HG03378 (cell line): ENCODE measurements around the gene TMEM232.
"Not testable (repeated sequence)": the region's sequence is repeated elsewhere in the genome, so short reads cannot be mapped to it uniquely, and the experiment has no call there.

ENCODE experiments used
- ATAC-seq: cut with Tn5 transposase; IDR thresholded peaks from one replicate; pipeline ENCODE4 v1.9.1; 2021; ENCODE audit warnings: mild to moderate bottlenecking, moderate library complexity; ENCODE audit not compliant: unreplicated experiment

Gene TMEM232

DNA sequence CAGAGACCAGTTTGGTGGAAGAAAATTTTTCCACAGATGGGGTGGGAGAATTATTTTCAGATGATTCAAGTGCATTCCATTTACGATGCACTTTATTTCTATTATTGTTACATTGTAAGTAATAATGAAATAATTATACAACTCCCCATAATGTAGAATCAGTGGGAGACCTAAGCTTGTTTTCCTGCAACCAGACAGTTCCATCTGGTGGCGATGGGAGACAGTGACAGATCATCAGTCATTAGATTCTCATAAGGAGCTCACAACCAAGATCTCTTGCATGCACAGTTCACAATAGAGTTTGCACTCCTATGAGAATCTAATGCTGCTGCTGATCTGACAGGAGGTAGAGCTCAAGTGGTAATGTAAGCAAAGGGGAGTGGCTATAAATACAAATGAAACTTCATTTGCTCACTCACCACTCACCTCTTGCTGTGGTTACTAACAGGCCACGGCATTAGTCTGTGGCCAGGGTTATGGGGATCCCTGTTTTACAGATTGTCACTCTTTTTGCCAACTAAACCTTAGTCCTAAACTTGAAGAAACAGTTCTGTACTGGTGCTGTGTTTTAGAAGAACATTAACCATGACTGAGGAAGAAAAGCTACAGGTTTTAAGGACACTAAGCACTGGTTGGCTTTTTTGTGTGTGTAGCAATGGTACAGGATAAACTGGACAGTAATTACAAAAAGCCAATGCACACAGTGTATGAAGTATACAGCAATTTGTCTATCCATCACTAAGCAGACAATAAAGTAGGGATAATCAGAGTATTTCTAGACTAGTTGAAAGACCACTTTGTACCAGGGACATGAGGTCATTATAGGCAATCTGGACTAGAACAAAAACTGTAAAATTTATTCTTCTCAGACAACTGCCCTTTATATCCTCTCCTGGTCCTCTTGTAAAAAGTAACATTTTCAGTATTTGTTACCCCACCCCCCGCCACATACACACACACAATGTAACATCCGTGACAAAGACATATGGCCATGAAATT lies 9.9 kb downstream of the TMEM232 start:
- ATAC-seq, result peak; percentile 98

DNA sequence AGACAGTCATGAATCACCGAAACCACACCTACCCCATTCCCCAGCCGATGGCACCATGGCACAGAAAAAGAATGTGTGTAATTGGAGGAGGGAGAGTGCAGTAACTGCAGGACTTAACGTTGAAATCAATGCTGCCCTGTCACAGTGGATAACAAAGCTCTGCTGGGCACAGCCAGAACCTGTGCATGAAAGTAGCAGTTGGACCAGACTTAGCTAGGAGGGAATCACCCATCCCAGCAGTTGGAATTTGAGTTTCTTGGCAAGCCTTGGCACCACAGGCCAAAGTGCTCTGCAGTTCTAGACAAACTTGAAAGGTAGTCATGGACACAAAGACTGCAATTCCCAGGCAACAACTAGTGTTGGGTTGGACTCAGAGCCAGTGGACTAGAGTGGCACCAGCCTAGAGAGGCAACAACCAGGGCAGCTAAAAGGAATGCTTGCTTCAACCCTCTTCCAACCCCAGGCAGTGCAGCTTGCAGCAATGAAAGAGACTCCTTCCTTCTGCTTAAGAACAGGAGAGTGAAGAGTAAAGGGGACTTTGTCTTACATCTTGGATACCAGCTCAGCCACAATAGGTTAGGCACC lies 19.1 kb downstream of the TMEM232 start:
- ATAC-seq, result no peak

DNA sequence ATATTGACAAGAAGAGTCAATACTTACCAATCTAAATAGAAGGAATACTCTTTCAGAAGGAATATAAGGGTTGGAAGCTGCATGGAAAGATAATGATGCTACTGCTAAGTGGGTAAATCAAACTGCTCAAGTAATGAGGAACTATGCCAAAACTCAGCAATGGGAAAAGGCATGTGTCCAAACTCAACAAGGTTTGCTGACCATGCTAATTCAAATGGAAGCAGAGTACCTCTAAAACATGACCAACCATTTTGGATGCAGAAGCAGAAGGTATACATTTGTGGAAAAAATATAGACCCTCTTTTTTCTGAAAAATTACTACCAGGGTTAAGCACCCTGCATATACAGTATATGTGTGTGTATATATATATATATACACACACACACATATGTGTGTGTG lies 21.1 kb downstream of the TMEM232 start:
- no peak for ATAC-seq

DNA sequence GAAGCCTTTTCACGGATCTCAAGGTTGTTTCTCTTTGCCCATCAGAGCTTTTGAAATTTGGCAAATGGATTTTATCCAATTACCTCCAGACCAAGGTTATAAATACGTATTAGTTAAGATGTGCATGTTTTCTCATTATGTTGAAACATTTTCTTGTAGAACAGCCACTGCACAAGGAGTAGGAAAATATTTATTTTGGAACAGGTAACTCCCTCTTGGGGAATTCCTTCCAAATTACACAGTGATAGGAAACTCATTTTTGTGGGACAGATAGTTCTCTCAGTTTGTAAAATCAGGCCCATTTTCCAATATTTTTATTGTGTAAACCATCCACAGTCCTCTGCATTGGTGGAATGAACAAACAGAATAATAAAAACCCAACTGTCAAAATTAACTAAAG lies 23.0 kb downstream of the TMEM232 start:
- ATAC-seq, result no peak

DNA sequence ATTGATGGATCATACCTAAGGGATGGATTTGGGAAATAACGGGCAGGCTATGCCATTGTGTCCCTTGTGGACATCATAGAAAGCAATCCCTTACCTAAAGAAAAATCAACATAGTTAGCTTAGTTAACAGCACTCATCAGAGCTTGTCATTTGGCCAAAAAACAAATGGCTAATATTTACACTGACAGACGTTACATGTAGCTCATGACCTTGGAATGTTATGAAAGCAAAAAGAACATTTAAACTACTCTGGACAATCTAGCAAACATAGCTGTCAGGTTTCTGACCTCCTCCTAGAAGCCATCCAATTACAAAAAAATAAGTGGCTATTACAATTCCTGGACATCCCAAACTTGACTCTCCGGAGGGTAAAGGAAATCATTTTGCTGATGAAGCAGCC lies 23.8 kb downstream of the TMEM232 start:
- ATAC-seq, result no peak

DNA sequence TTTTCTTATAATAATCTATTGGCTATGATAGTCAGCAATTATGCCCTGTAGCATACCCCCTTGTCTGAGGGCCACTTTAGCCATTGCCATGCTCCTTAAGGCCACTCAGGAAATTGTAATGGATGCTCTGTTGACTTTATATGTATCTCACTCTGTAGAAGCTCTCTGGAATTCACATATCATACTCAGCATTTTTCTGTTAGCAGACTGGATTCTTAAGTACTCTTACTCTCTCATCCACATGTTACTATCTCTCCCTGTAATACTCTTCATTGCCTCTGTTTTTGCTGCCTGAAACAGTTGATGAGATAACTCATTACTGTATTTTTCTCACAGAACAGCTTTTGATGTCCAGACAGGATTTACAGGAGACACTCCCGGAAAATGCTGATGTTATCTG lies 24.2 kb downstream of the TMEM232 start:
- ATAC-seq, result no peak

DNA sequence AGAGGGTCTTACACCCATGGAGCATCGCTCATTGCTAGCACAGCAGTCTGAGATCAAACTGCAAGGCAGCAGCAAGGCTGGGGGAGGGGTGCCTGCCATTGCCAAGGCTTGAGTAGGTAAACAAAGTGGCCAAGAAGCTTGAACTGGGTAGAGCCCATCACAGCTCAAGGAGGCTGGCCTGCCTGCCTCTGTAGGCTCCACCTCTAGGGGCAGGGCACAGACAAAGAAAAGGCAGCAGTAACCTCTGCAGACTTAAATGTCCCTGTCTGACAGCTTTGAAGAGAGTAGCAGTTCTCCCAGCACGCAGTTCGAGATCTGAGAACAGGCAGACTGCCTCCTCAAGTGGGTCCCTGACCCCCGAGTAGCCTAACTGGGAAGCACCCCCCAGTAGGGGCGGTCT lies 33.8 kb downstream of the TMEM232 start:
- ATAC-seq, result not testable (repeated sequence)

DNA sequence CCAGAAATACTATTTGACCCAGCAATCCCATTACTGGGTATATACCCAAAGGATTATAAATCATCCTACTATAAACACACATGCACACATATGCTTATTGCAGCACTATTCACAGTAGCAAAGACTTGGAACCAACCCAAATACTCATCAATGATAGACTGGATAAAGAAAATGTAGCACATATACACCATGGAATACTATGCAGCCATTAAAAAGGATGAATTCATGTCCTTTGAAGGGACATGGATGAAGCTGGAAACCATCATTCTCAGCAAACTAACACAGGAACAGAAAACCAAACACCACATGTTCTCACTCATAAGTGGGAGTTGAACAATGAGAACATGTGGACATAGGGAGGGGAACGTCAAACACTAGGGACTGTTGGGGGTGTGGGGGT lies 35.9 kb downstream of the TMEM232 start:
- ATAC-seq, result not testable (repeated sequence)

DNA sequence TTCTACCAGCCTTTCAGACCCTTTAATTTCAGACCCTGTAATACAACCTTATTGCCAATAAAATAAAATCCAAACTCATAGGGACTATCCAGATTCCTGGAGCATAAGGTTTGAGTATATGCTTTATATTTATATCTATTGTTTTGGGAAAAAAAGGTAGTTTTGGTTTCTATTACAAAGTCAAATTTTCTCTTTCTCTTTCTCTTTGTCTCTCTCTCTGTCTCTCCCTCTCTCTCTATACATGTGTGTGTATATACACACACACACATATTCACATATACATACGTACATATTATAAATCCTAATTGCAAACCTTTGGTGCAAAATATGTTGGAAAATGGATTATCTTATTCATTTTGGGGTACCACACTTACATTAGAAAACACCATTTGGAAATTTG lies 39.0 kb downstream of the TMEM232 start:
- no peak for ATAC-seq

DNA sequence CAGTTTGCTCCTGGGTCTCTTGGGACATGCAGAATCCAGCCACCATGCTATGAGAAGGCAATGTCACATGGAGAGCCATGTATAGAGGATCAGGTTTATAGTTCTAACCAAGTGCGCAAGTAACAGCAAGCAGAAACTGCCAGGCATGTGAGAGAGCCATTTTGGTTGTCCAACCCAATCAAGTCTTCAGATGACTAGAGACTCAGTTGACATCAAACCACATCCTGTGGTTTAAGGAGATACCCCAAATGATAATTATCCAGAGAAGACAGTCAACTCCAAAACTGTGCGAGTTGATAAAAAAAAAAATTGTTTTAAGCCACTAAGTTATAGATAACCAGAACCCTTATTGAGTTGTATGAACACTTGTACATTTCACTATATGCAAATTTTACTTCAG lies 40.2 kb downstream of the TMEM232 start:
- ATAC-seq, result no peak

DNA sequence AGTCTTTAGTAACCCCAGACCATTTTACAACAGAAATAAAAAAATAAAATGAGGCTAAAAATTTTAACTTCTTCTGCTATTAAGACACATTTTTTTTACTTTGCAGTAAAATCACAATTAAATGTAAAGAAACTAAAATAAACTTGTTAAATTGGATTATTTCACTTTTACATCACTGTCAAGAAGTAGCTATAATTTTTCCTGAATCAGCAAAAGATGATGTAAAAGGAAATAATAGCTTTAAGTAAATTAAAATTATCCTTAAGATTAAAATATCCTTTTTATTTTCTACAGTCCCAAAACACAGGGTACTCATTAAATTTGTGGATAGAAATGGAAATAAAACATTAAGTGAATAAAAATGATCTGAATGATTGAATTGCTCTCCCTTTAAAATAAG lies 44.5 kb downstream of the TMEM232 start:
- no peak for ATAC-seq

DNA sequence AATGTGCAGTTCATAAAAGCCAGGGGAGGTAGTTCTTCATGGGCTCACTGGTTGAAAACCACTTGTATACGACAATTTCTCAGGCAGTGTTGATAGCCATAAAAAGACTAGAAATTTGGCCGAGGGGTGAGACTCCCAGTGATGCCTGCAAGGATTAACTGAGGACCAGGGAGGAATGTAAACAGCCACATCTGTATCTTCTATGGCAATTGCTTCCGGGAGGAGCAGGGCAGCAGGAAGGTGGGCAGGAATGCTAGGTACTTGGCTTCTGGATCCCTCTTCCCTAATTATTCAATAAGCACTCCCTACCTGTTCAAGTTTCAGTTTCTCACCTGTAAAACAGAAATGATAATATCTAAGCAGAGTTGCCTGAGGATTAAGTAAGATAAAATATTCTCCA lies 45.4 kb downstream of the TMEM232 start:
- ATAC-seq, result no peak

DNA sequence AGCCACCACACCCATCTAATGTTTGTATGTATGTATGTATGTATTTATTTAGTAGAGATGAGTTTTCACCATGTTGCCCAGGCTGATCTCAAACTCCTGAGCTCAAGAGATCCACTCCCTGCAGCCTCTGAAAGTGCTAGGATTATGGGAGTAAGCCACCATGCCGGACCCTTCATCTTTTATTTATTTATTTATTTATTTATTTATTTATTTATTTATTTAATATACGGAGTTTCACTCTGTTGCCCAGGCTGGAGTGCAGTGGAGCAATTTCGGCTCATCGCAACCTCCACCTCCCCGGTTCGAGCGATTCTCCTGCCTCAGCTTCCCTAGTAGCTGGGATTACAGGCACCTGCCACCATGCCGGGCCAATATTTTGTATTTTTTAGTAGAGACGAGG lies 49.9 kb downstream of the TMEM232 start:
- ATAC-seq, result not testable (repeated sequence)

DNA sequence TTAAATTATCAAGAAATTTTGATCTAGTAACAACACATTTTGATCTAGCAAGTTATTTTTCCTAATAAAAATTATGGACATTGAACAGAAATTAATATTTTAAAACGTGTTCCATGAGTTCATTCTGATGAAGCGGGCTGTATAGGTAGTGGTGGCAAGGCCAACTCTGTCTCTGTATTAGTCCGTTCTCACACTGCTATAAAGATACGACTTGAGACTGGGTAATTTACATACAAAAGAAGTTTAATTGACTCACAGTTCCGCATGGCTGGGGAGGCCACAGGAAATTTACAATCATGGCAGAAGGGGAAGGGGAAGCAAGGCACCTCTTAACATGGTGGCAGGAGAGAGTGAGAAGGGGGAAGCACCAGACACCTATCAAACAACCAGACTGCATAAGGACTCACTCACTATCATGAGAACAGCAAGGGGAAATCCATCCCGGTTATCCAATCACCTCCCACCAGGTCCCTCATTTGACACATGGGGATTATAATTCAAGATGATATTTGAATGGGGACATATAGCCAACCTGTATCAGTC lies 61.2 kb downstream of the TMEM232 start:
- ATAC-seq, result peak; percentile 49

DNA sequence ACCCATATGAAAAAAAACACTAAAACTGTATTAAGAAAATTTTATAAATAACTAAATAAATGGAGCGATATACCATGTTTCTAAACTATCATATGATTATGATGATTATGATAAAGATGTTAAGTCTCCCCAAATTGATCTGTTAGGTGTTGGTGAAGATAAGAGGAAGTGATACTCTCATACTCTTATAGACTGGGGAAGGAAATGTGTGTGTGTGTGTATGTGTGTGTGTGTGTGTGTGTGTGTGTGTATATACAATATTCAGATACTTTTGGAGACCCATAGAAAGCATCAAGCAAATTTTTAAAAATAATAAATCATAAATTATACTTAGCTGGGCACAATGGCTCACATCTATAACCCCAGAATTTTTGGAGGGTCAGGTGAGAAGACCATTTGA lies 62.9 kb downstream of the TMEM232 start:
- peak; percentile 90 for ATAC-seq

DNA sequence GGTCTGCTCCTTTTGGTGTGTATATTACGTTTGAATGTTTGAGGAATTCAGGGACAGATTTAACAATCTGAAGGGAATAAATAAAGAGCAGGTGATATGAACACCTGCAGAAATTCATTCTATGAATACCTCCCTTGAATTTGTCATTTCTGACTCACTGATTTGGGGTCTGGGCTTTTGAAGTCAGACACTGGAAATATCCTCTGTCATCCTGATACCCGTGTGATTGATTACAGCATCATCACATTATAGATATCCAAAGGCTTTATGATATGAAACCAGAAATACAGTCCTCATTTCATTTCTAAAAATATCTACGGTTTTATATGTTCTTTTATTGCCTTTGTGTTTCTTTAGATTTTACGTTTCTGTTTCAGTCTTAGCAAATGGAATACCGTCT lies 68.5 kb downstream of the TMEM232 start:
- ATAC-seq, result no peak

DNA sequence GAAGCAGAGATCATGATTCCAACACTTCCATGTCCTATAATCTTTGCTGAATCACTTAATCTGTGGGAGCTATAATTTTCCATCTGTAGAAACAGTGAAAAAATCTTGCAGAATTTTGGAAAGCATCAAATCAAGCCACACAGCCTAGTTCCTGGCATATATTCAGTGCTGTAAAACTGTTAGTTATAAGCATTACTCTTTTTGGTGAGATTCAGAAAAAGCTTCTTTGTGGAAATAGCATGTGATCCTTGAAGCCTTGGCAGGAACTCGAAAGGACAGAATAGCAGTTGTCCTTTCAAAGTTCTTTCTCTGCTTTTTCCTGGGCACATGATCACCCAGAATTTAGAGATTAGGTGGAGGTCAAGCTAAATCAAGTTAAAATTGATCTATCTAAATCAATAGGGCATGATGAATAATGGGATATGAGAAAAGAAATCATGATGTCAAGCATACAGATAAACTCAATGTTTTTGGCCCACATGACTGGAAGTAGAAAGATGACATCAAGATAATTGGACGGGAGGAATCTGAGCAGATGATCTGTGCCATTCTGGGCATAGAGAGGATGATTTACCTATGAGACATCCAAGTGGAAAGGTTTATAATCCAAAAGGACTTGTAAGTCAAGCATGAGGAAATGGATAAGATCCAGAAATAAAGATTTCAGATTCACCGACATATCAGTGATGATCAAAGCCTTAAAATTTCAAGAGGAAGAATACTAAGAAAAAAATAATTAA lies 73.1 kb downstream of the TMEM232 start:
- no peak for ATAC-seq

DNA sequence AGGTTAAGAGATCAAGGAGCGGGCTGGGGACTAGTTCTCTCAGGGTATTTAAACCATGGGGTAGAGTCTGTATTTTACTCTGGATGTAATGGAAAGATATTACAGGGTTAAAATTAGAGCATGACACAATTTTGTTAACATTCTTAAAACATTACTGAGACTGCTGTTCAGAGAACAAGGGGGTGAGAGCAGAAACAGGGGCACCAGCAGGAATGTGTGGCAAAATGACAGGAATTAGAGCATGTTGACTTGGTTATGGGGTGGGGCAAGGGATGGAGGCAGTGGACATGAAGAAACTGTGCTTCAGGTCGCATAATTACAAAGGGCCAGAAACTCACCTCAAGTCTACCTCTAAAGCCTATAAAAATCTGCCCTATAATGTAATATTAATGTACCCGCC lies 75.0 kb downstream of the TMEM232 start:
- no peak for ATAC-seq

DNA sequence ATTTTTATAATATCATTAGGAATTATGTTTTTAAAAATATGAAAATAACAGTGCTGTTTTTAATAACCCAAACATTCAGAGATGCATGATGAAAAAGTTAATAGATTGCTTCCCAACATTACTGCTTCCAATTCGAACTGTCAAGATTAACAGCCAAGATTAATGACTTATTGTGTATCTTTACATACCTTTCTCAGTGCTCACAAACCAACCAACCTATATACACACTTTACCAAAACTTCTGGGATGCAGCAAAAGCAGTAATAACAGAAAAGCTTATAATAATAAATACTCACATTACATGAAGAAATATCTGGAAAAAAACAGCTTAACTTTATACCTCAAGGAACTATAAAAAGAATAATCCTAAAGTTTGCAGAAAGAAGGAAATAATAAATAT lies 82.1 kb downstream of the TMEM232 start:
- ATAC-seq, result no peak

DNA sequence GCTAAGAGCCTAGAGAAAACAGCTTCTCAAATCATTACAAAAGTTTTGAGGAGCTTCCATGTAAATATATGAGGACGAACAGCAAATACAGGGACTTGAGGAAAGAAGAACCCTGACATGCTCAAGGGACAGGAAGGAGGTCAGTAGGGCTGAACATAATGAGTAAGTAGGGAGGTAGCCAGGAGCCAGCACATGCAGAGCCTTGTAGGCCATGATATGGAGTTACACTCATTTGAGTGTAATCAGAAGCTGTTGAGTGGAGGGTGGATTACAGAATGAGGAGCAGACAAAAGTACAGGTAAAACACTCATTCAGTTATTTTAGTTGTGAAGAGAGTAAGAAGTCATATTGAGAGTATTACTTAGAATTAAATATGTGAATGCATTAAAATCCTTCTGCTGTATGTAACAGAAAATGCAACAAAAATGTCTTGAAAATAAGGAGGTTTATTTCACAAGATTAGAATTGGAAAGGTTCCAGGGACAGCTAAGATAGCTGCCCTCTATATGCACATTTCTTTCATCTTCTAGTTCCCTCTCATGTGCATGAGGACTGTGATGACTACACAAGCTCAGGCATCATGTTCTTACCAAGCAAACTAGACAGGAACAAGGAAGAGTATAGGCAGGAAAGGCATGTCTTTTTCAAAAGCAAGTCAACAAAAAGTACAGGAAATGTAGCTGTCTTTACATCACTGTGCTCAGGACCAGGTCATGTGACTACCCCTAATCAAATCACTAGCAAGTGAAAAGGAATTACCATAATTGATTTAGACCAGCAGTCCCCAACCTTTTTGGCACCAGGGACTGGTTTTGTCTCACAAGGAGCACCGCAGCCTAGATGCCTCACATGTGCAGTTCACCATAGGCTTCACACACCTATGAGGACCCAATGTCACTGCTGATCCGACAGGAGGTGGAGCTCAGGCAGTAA lies 87.2 kb downstream of the TMEM232 start:
- ATAC-seq, result no peak
